Panc1 (cell line): ENCODE measurements around the gene BICRAL. TPM values are rescaled to one million over a fixed set of nuclear protein-coding genes. Genes with fewer than 3 reads are reported as not detected.

Experiments used
- ATAC-seq: fragments of 200-7000 bp; cut with Tn5 transposase; 2 replicates; pipeline ENCODE4 v1.9.1; 2020; ENCODE audit warnings: mild to moderate bottlenecking, moderate library complexity
- BruUV-seq: library from RNA; stranded (reverse); fragments of 400-500 nt; replicated peaks from 2 replicates; lab custom pipeline; 2021; lab: Mats Ljungman, UMichigan
- CTCF ChIA-PET: fragments of 300-600 bp; sonication (Branson Sonifier 250); formaldehyde crosslinking; loops from one replicate; lab custom pipeline; 2022; ENCODE audit warnings: antibody characterized with exemption; lab: Charles Lee
- POLR2A ChIA-PET: fragments of 300-600 bp; sonication (Branson Sonifier 250); formaldehyde crosslinking; loops from one replicate; lab custom pipeline; 2022; ENCODE audit warnings: antibody characterized with exemption; lab: Charles Lee
- DNase-seq: peaks from one replicate; pipeline ENCODE4 v3.0.0-alpha.2; 2010; ENCODE audit warnings: low read depth, low spot score
- H3K27ac ChIP-seq: 2 replicates; pipeline ENCODE4 v1.5.1; 2011; ENCODE audit warnings: mild to moderate bottlenecking, low read length, inconsistent platforms
- H3K27me3 ChIP-seq: fragments of 200-500 bp; sonication (Bioruptor generic); 2 replicates; pipeline ENCODE4 v1.6.0; 2014; ENCODE audit warnings: low read length, inconsistent platforms; ENCODE audit not compliant: control insufficient read depth, insufficient read depth
- H3K36me3 ChIP-seq: fragments of 200-500 bp; sonication (Bioruptor generic); 2 replicates; pipeline ENCODE4 v1.5.1; 2014; ENCODE audit warnings: inconsistent platforms, mild to moderate bottlenecking, low read length, moderate library complexity; ENCODE audit not compliant: control insufficient read depth, insufficient read depth
- H3K4me1 ChIP-seq: 2 replicates; pipeline ENCODE4 v1.5.1; 2011; ENCODE audit warnings: inconsistent platforms, mild to moderate bottlenecking, low read length, moderate library complexity; ENCODE audit not compliant: control insufficient read depth, insufficient read depth
- H3K4me3 ChIP-seq, 2 experiments: 2 replicates each; pipeline ENCODE4 v1.5.1; 2011 to 2012; ENCODE audit warnings: low read depth in 2 of 2, low read length in 2 of 2, mild to moderate bottlenecking in 2 of 2, inconsistent platforms in 1 of 2, moderate library complexity in 1 of 2
- H3K9me3 ChIP-seq: fragments of 200-500 bp; sonication (Bioruptor generic); 2 replicates; pipeline ENCODE4 v1.5.1; 2014; ENCODE audit warnings: low read depth, mild to moderate bottlenecking, inconsistent platforms, low read length, moderate library complexity; ENCODE audit not compliant: control insufficient read depth, insufficient read depth
- POLR2AphosphoS5 ChIP-seq: IDR thresholded peaks from 2 replicates; pipeline ENCODE4 v1.6.1; 2012; ENCODE audit warnings: mild to moderate bottlenecking, low read depth, low read length, moderate library complexity
- SIN3A ChIP-seq: IDR thresholded peaks from 2 replicates; pipeline ENCODE4 v1.6.1; 2012; ENCODE audit warnings: low read depth, mild to moderate bottlenecking, low read length, moderate library complexity, borderline replicate concordance; ENCODE audit not compliant: insufficient read depth
- TCF7L2 ChIP-seq: IDR thresholded peaks from 2 replicates; pipeline ENCODE4 v1.6.1; 2011; ENCODE audit warnings: mild to moderate bottlenecking, low read depth, low read length, inconsistent platforms
- in situ Hi-C: cut with HindIII; loops from 2 replicates; pipeline ENCODE4 v1.10.0; 2016; ENCODE audit warnings: low sequenced_read_pairs, low pct_unique_long_range_greater_than_20kb
- intact Hi-C: fragments of 100-400 bp; cut with micrococcal nuclease; formaldehyde crosslinking; loops from one replicate; pipeline ENCODE4 v1.10.0; 2022; ENCODE audit not compliant: unreplicated experiment
- total RNA-seq: library from RNA; stranded (reverse); gene quantifications from one replicate; pipeline ENCODE4 v1.2.1, GENCODE V29; 2021; ENCODE audit not compliant: unreplicated experiment
- TF ChIP-seq, protein P1 (sequence below), 2 experiments: IDR thresholded peaks; 2 replicates each; pipeline ENCODE4 v1.6.1; 2011 to 2012; ENCODE audit warnings: low read depth in 2 of 2, control low read depth in 1 of 2, low read length in 1 of 2, mild to moderate bottlenecking in 1 of 2, moderate library complexity in 1 of 2; ENCODE audit not compliant: insufficient read depth in 1 of 2
- TF ChIP-seq, protein P2 (sequence below): fragments of 450-650 bp; IDR thresholded peaks from 2 replicates; pipeline ENCODE4 v1.5.1; 2017; ENCODE audit warnings: mild to moderate bottlenecking

Gene BICRAL
- total RNA-seq, 1 experiment from 2014 or later, result 12.9 TPM

DNA sequence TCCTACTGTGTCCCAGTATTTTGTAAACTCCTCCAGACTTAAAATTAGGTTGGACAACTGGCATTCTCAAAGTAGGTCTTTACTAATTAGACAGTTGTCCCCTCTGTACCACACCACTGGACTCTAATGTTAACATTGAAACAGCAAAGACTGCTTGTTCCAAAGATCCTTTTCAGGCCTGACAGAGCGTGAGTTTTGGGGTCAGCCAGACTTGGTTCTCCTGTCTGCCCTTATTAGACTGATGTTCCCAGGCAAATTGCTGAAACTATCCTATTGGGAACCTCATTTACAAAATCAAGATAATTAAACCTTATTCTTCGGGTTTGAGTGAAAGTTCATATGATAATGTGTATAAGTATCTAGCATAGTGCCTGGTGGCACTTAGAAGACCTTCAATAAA lies 3.7 kb upstream of the BICRAL start:
- H3K36me3 ChIP-seq, result no peaks in the 10 kb centered on the region; the same call in 1 of the 2 replicates
- DNase-seq (no peak), ATAC-seq (no peak)
- in situ Hi-C loops, result no loop called here
- CTCF ChIA-PET, result no interaction called here
- intact Hi-C loops, result no loop called here
- no peaks in the 10 kb centered on the region for H3K9me3 ChIP-seq
- POLR2A ChIA-PET, result interaction anchor here (0.5 kb wide), 1 partner anchor 728 kb away, joined by 5 read pairs; the partner anchor contains the start of gene TAF8
- H3K4me3 ChIP-seq, result no peak overlapping the region
- BruUV-seq, result no TSS peak
- no peaks in the 10 kb centered on the region for H3K27me3 ChIP-seq
- TF ChIP-seq TCF7L2, result no peak
- TF ChIP-seq, protein P1, sequence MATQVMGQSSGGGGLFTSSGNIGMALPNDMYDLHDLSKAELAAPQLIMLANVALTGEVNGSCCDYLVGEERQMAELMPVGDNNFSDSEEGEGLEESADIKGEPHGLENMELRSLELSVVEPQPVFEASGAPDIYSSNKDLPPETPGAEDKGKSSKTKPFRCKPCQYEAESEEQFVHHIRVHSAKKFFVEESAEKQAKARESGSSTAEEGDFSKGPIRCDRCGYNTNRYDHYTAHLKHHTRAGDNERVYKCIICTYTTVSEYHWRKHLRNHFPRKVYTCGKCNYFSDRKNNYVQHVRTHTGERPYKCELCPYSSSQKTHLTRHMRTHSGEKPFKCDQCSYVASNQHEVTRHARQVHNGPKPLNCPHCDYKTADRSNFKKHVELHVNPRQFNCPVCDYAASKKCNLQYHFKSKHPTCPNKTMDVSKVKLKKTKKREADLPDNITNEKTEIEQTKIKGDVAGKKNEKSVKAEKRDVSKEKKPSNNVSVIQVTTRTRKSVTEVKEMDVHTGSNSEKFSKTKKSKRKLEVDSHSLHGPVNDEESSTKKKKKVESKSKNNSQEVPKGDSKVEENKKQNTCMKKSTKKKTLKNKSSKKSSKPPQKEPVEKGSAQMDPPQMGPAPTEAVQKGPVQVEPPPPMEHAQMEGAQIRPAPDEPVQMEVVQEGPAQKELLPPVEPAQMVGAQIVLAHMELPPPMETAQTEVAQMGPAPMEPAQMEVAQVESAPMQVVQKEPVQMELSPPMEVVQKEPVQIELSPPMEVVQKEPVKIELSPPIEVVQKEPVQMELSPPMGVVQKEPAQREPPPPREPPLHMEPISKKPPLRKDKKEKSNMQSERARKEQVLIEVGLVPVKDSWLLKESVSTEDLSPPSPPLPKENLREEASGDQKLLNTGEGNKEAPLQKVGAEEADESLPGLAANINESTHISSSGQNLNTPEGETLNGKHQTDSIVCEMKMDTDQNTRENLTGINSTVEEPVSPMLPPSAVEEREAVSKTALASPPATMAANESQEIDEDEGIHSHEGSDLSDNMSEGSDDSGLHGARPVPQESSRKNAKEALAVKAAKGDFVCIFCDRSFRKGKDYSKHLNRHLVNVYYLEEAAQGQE (IDR thresholded peaks at IDR 0.05; ENCODE audit: insufficient read depth in 1 of 2, low read depth in 2 of 2, low read length in 1 of 2), result no peak
- no peak for TF ChIP-seq POLR2AphosphoS5
- TF ChIP-seq, protein P2, sequence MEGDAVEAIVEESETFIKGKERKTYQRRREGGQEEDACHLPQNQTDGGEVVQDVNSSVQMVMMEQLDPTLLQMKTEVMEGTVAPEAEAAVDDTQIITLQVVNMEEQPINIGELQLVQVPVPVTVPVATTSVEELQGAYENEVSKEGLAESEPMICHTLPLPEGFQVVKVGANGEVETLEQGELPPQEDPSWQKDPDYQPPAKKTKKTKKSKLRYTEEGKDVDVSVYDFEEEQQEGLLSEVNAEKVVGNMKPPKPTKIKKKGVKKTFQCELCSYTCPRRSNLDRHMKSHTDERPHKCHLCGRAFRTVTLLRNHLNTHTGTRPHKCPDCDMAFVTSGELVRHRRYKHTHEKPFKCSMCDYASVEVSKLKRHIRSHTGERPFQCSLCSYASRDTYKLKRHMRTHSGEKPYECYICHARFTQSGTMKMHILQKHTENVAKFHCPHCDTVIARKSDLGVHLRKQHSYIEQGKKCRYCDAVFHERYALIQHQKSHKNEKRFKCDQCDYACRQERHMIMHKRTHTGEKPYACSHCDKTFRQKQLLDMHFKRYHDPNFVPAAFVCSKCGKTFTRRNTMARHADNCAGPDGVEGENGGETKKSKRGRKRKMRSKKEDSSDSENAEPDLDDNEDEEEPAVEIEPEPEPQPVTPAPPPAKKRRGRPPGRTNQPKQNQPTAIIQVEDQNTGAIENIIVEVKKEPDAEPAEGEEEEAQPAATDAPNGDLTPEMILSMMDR, result no peak
- TF ChIP-seq SIN3A, result no peak
- H3K27ac ChIP-seq, result peak overlapping the region; percentile 31; the same call in 1 of the 2 replicates
- H3K4me1 ChIP-seq, result peaks cover 16% of the 10 kb centered on the region

GRCh38 chr6:42779521-42779920 lies 2.3 kb upstream of the BICRAL start:
- DNase-seq, result no peak
- ATAC-seq, result no peak
- in situ Hi-C loops, result no loop called here
- no TSS peak for BruUV-seq
- no peak for TF ChIP-seq TCF7L2
- TF ChIP-seq, protein P2, result no peak
- no peak for TF ChIP-seq POLR2AphosphoS5
- TF ChIP-seq SIN3A, result no peak
- TF ChIP-seq, protein P1 (IDR thresholded peaks at IDR 0.05; ENCODE audit: insufficient read depth in 1 of 2, low read depth in 2 of 2, low read length in 1 of 2), result no peak
- ChIA-PET POLR2A (interaction anchor here (0.6 kb wide), 1 partner anchor 215 kb away, joined by 3 read pairs; the partner anchor contains the start of gene UBR2), CTCF (no interaction called here)
- Histone ChIP-seq H3K36me3 (no peaks in the 10 kb centered on the region; the same call in 1 of the 2 replicates), H3K27me3 (no peaks in the 10 kb centered on the region), H3K9me3 (no peaks in the 10 kb centered on the region), H3K4me1 (peaks cover 21% of the 10 kb centered on the region), H3K27ac (no peak overlapping the region), H3K4me3 (no peak overlapping the region)
- intact Hi-C loops, result no loop called here
